CMK (cell line): ENCODE measurements around the gene KRTAP10-12.

Experiments
- DNase-seq: peaks from one replicate; pipeline ENCODE4 v3.0.0-alpha.2; 2010; ENCODE audit warnings: low read depth

KRTAP10-12 gene

GRCh38 chr21:44712203-44713028, 15.4 kb downstream of the KRTAP10-12 start:
- no peak for DNase-seq

- no peak for DNase-seq
Observed at GRCh38 chr21:44713130-44713529, 16.2 kb downstream of the KRTAP10-12 start.

DNA sequence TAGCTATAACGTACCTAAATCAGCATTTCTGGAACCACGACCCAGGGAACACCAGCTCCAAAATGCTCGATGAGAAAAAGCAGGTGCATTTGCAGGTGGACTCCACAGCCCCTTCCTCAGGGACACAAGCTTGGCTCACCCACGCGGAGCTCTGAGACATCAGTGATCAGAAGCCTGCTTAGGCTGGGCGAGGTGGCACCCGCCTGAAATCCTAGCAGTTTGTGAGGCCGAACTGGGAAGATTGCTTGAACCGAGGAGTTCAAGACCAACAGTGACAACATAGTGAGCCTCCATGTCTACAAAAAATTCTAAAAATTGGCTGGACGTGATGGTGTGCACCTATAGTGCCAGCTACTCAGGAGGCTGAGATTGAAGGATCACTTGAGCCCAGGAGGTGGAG, 16.9 kb downstream of the KRTAP10-12 start:
- no peak for DNase-seq

GRCh38 chr21:44714905-44715304, 17.9 kb downstream of the KRTAP10-12 start:
- DNase-seq, result no peak

DNA sequence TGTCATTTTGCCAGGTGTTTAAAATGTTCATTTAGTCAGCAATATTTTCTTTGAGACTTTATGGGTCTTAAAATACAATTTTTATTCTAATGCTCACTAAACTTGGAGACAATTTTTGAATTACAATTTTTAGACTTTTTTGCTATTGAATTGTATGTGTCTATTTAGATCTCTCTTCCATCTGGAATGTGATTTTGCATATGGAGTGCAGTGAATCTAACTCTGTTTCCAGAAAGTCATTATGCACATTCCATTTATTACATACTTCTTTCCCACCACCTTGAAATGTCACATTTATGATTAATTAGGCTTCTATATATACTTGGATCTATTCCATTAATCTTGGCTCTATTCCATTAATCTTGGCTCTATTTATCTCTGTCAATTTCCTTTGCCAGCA, 20.0 kb downstream of the KRTAP10-12 start:
- DNase-seq, result no peak

- DNase-seq, result no peak
Observed at GRCh38 chr21:44718093-44718492, 21.1 kb downstream of the KRTAP10-12 start.

GRCh38 chr21:44718571-44718970, 21.6 kb downstream of the KRTAP10-12 start:
- no peak for DNase-seq

- DNase-seq, result no peak
Observed at GRCh38 chr21:44720170-44720569, 23.2 kb downstream of the KRTAP10-12 start.

- no peak for DNase-seq
Observed at GRCh38 chr21:44722731-44723130, 25.8 kb downstream of the KRTAP10-12 start.

DNA sequence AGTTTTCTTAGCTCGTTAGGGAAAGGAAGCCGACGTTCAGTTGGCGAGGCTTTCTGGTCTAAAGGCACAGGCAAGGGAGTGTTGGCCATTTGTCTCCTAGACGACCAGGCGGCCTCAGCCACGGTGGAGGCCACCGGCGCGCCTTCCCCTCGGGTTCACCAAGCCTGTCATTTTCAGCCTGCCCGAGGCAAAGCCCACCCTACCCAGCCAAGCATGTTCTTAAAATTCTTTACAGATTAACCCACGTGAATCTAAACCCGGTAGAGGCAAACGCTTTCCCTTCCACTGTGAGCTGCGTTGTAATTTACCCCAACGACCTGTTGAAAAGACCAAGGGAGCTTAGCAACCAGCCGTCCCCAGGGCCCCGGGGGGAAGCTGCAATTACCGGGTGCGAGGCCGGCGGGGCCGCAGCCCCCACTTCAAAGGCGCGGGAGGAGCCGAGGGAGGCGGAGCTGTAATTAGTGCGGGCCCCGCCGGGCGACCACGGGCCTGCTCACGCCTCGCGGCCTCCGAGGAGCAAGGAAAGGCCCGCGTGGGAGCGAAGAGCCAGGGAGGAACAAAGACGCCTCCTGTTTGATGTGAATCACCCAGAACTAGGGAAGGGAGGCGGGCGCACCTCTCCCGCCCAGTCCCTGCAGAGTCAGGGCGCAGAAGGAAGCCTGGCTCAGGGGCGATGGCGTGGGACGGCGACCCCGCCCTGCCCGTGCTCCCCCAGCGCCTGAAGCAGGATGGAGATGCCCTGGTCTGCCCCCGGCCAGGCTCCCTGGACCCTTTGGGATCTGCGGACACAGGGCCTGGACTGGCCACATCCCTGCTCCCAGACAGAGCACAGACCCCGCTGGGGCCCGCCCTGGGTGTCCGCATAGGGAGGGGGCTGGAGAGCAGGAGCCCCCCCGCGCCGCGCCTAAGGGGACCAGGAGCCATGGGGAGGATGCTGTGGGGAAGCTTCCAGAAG, 26.5 kb downstream of the KRTAP10-12 start:
- no peak for DNase-seq

DNA sequence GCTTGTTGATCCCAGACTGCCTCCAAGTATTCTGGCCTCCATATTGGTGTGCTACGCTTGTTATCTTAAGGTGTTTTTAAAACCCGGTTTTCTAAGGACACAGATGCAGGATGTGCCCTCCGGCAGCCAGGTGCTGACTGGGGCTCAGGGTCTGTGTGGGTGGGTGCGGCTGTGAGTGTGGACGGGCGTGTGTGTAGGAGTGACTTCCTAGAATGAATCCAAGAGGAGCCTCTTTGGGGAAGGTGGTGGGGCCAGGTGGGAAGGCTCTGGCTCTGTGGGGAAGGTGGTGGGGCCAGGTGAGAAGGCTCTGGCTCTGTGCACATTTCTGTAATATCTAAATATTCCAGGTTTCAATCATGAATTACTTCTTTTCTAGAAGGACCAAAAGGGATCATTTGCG, 27.2 kb downstream of the KRTAP10-12 start:
- DNase-seq, result no peak

GRCh38 chr21:44724926-44725325, 28.0 kb downstream of the KRTAP10-12 start:
- no peak for DNase-seq

DNA sequence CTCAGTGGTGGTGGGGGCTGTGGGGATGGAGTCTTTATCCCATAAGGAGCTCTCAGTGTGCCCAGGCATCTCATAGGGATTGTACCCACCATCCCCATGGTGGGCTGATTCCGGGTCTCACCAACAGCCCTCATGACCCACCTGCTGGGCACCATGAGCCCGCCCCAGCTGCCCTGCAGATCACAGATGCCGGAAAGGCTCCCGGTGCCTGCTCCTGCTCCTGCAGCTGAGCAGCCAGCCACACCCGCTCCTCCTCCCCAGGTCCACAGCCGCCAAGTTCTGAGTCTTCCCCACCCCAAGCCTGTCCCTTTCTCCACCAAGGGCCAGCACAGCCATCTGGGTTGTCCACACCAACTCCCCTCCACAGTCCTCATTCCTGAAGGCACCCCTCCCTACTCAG, 29.9 kb downstream of the KRTAP10-12 start:
- DNase-seq, result no peak

DNA sequence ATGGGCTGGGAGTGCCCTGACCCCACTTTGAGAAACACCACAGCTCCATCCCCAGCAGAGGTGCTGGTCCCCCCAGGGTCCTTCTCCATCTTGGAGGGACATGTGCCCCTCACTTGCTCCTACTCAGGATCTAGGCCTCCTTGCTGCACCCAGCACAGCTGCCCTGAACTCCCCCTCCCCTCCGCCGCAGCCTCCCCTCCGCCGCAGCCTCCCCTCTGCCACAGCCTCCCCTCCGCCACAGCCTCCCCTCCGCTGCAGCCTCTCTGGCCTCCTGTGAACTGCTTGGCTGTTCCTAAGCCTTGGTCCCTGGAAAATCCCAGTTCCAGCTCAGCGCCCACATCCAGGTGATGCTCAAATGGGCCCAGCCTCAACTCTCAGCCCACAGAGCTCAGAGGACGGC, 30.3 kb downstream of the KRTAP10-12 start:
- no peak for DNase-seq

- no peak for DNase-seq
Observed at GRCh38 chr21:44727757-44728156, 30.8 kb downstream of the KRTAP10-12 start.

DNA sequence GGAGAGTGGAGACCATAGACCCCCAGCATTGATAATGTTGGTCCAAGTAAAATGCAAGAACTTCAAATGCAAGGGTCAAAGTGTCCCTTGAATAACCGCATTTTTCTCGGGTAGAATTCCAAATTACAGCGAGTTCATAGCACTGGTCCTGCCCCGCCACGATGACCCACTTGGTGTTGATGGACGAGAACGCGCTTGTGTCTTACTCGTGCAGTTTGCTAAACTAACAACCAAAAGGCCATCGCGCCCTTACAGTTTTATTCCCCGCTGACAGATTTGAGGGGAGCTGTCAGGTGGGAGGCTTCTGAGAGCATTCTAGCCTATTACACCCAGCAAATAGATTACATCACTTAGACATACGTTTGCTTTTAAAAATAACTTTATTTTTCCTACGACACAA, 31.7 kb downstream of the KRTAP10-12 start:
- DNase-seq, result no peak

DNA sequence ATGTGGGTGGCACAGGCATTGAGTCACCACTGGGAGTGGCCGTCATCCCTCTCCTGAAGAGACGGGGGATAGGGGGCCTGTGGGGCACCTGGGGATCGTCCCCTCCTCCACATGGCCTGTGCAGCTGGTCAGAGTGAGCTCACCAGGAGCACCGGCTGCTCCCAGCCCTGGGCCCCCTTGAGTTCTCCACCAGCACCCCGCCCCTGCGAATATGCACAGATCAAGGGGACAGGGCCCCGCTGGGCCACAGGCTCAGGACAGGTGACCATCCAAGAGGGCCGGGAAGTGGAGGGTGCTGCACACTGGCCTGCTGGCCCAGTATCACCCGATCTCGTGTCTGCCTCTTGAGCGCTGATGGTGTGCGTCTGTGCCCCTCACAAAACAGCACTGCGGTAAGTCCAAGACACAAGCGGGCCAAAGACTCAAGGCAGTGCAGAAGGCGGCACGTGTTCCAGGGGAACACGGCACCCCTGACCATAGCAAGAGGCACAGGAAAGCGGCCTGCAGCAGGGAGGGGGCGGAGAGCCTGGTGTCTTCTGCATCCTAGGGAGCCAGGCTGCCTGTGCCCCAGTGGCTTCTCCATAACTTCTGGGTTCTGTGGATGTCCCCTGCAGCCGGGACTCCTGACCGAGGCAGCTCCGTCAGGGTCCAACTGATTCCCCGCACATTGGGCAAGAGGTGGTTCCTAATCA, 32.5 kb downstream of the KRTAP10-12 start:
- DNase-seq, result no peak

GRCh38 chr21:44730028-44730395, 33.0 kb downstream of the KRTAP10-12 start:
- no peak for DNase-seq

DNA sequence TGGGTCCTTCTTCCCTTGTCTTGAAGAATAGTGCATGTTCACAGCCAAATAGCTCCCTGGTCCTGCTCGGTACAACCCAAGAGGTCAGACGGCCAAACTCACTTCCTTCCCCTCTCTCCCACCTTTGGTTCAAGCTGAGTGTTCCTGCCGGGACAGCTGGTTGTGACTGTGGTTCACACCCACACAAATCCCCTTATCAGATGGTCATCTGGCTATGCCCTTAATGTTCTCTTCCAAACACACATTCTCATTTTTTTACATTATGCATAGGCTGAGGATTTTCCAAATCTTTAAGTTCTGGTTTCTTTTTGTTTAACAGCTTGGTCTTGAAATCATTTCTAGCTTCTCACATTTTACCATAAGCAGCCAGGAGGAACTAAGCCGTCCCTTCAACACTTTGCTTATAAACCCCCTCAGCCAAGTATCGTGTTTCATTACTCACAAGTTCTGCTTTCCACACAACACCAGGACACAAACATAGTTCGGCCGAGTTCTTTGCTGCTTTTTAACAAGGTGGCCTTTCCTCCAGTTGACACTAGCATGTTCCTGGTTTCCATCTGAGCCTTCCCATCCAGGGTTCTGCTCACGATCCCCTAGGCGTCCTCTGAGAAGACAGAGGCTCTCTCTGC, 34.1 kb downstream of the KRTAP10-12 start:
- peak; percentile 20 for DNase-seq

GRCh38 chr21:44732263-44732662, 35.3 kb downstream of the KRTAP10-12 start:
- DNase-seq, result no peak

GRCh38 chr21:44732956-44733355, 36.0 kb downstream of the KRTAP10-12 start:
- DNase-seq, result no peak
